GM12878 (cell line): ENCODE data around the gene SOX5. TPM values are rescaled to one million over a fixed set of nuclear protein-coding genes. Genes with fewer than 3 reads are reported as not detected.

Experiments used
- ATAC-seq: fragments of 200-7000 bp; cut with Tn5 transposase; 3 replicates; pipeline ENCODE4 v1.9.1; 2020; ENCODE audit warnings: mild to moderate bottlenecking, moderate library complexity
- BruUV-seq: library from RNA; stranded (reverse); fragments of 400-500 nt; replicated peaks from 2 replicates; lab custom pipeline; 2021; lab: Mats Ljungman, UMichigan
- CTCF ChIA-PET: fragments of 300-600 bp; sonication (Branson Sonifier 250); formaldehyde crosslinking; extraction: SDS; loops from one replicate; lab custom pipeline; 2021; ENCODE audit warnings: inconsistent platforms; lab: Yijun Ruan, JAX
- POLR2A ChIA-PET: fragments of 350-600 bp; formaldehyde crosslinking; extraction: SDS; loops from one replicate; lab custom pipeline; 2021; ENCODE audit warnings: inconsistent platforms; lab: Charles Lee
- RAD21 ChIA-PET: fragments of 300-600 bp; sonication (Branson Sonifier 250); formaldehyde crosslinking; loops from one replicate; lab custom pipeline; 2023; ENCODE audit warnings: antibody characterized with exemption; ENCODE audit not compliant: unreplicated experiment; lab: Charles Lee
- SMC1A ChIA-PET: fragments of 300-600 bp; sonication (Branson Sonifier 250); formaldehyde crosslinking; loops from one replicate; lab custom pipeline; 2023; ENCODE audit not compliant: unreplicated experiment, uncharacterized antibody; lab: Charles Lee
- DNase-seq: peaks from one replicate; pipeline ENCODE4 v3.0.0-alpha.2; 2011; ENCODE audit warnings: low read depth, low spot score
- FAIRE-seq: peaks from 3 replicates; lab custom pipeline; 2011; peaks lifted over from hg19 to GRCh38; lab: Jason Lieb, UNC
- H2AFZ ChIP-seq: 2 replicates; pipeline ENCODE4 v1.6.0; 2011; ENCODE audit warnings: low read depth, low read length, control low read depth; ENCODE audit not compliant: control insufficient read depth
- H3K27ac ChIP-seq: 2 replicates; pipeline ENCODE4 v1.5.1; 2011; ENCODE audit warnings: control low read depth; ENCODE audit not compliant: control insufficient read depth, insufficient read depth
- H3K27me3 ChIP-seq, 2 experiments: replicated peaks in 1 of 2; 2 replicates each; pipeline versions ENCODE4 v1.6.0 to v1.6.1; 2011; ENCODE audit warnings: low read length in 1 of 2; ENCODE audit not compliant: control insufficient read depth in 2 of 2, insufficient read depth in 2 of 2
- H3K36me3 ChIP-seq, 2 experiments: 2 replicates each; pipeline ENCODE4 v1.5.1; 2011; ENCODE audit warnings: low read length in 1 of 2; ENCODE audit not compliant: control insufficient read depth in 2 of 2, insufficient read depth in 2 of 2
- H3K4me1 ChIP-seq: 2 replicates; pipeline ENCODE4 v1.6.1; 2011; ENCODE audit warnings: mild to moderate bottlenecking, low read length, moderate library complexity, mixed read lengths; ENCODE audit not compliant: control insufficient read depth, insufficient read depth
- H3K4me2 ChIP-seq: 2 replicates; pipeline ENCODE4 v1.6.0; 2011; ENCODE audit warnings: control low read depth; ENCODE audit not compliant: control insufficient read depth, insufficient read depth
- H3K4me3 ChIP-seq: fragments of 200-600 bp; sonication (generic); 2 replicates; pipeline ENCODE4 v1.5.1; 2016
- H3K79me2 ChIP-seq: 2 replicates; pipeline ENCODE4 v1.6.0; 2011; ENCODE audit warnings: low read length; ENCODE audit not compliant: control insufficient read depth, insufficient read depth
- H3K9ac ChIP-seq: 2 replicates; pipeline ENCODE4 v1.8.0; 2011; ENCODE audit warnings: low read length, control low read depth, mixed read lengths; ENCODE audit not compliant: control insufficient read depth, insufficient read depth
- H3K9me3 ChIP-seq: replicated peaks from 3 replicates; pipeline ENCODE4 v1.5.1; 2011; ENCODE audit warnings: mild to moderate bottlenecking, low read length; ENCODE audit not compliant: control insufficient read depth, insufficient read depth
- H4K20me1 ChIP-seq: 2 replicates; pipeline ENCODE4 v1.6.0; 2011; ENCODE audit not compliant: control insufficient read depth, insufficient read depth
- HCFC1 ChIP-seq: fragments of 150-350 bp; IDR thresholded peaks from 2 replicates; pipeline ENCODE4 v1.6.1; 2014; ENCODE audit warnings: low read length
- HDAC2 ChIP-seq: fragments of 200-600 bp; sonication (generic); IDR thresholded peaks from 2 replicates; pipeline ENCODE4 v1.6.1; 2017
- HDAC6 ChIP-seq: fragments of 200-600 bp; sonication (generic); IDR thresholded peaks from one replicate; pipeline ENCODE4 v1.8.0; 2017; ENCODE audit warnings: antibody characterized with exemption; ENCODE audit not compliant: unreplicated experiment
- IKZF1 ChIP-seq: fragments of 450-650 bp; conservative IDR thresholded peaks from 2 replicates; pipeline ENCODE4 v1.6.1; 2017; ENCODE audit warnings: antibody characterized with exemption, mild to moderate bottlenecking
- IRF3 ChIP-seq: fragments of 450-650 bp; IDR thresholded peaks from 2 replicates; pipeline ENCODE4 v1.6.1; 2014; ENCODE audit warnings: mild to moderate bottlenecking
- MAX ChIP-seq: IDR thresholded peaks from 2 replicates; pipeline ENCODE4 v1.6.1; 2012; ENCODE audit warnings: low read depth, low read length, improper control_type of control experiment
- MTA2 ChIP-seq: fragments of 450-650 bp; IDR thresholded peaks from 2 replicates; pipeline ENCODE4 v1.6.1; 2016; ENCODE audit warnings: low read depth, mild to moderate bottlenecking, moderate library complexity
- RCOR1 ChIP-seq: conservative IDR thresholded peaks from 2 replicates; pipeline ENCODE4 v1.6.1; 2012; ENCODE audit warnings: low read depth, low read length, improper control_type of control experiment
- REST ChIP-seq: IDR thresholded peaks from 2 replicates; pipeline ENCODE4 v1.6.1; 2012; ENCODE audit warnings: mild to moderate bottlenecking, low read depth, low read length
- SREBF2 ChIP-seq: IDR thresholded peaks from 2 replicates; pipeline ENCODE4 v1.6.1; 2012; ENCODE audit warnings: mild to moderate bottlenecking, low read length
- TCF7 ChIP-seq: IDR thresholded peaks from 2 replicates; pipeline ENCODE4 v1.6.1; 2014; ENCODE audit warnings: antibody characterized with exemption, borderline replicate concordance
- WRNIP1 ChIP-seq: IDR thresholded peaks from 2 replicates; pipeline ENCODE4 v1.6.1; 2011; ENCODE audit warnings: low read depth, low read length, improper control_type of control experiment, borderline replicate concordance
- ZBTB40 ChIP-seq: fragments of 450-650 bp; IDR thresholded peaks from 2 replicates; pipeline ENCODE4 v1.6.1; 2016; ENCODE audit warnings: mild to moderate bottlenecking, moderate library complexity, borderline replicate concordance
- WGBS: methylation state at CpG from one replicate; pipeline ENCODE4 v1.1.6; 2016; ENCODE audit warnings: low lambda C conversion rate; ENCODE audit not compliant: insufficient replicate concordance, insufficient coverage; ENCODE audit errors: missing lambda C conversion rate; 5-methylcytosine and 5-hydroxymethylcytosine counted together
- in situ Hi-C: fragments of 300-500 bp; cut with MboI; formaldehyde crosslinking; loops from 9 replicates; pipeline ENCODE4 v1.14.3; 2018; ENCODE audit warnings: mixed read lengths
- intact Hi-C: fragments of 100-400 bp; cut with micrococcal nuclease; formaldehyde crosslinking; loops from one replicate; pipeline ENCODE4 v1.14.2; 2022; ENCODE audit not compliant: unreplicated experiment
- polyA plus RNA-seq, 11 experiments: library from polyadenylated mRNA; depleted of rRNA in 4 of 11; unstranded in 6 of 11; stranded (reverse) in 5 of 11; fragments of >200 nt; fragmentation: Nextera tagmentation in 4 of 11; fragmentation: Illumina TruSeq in 1 of 11; extraction: Ambion mirVana in 4 of 11; extraction: Trizol in 1 of 11; gene quantifications; 1 replicate in 1 of 11; 2 replicates in 10 of 11; pipeline versions ENCODE4 v1.2.1 to v1.2.3, GENCODE V29; 2011 to 2016; ENCODE audit warnings: inconsistent platforms in 2 of 11, missing spikeins in 2 of 11, low read depth in 1 of 11
- total RNA-seq, 4 experiments: library from RNA; depleted of rRNA in 3 of 4; stranded (reverse); fragments of >200 nt in 3 of 4; fragmentation: Illumina TruSeq in 1 of 4; extraction: Trizol in 1 of 4; gene quantifications; 2 replicates each; pipeline versions ENCODE4 v1.2.1 to v1.2.3, GENCODE V29; 2013 to 2021

SOX5 gene
- total and polyA plus RNA-seq, 10 of the 15 experiments (the other 5 are each of a cell fraction or from before 2014, with no cell fraction given) = 0.08 to 1.0 (median 0.24) TPM

- no peak for TF ChIP-seq ZBTB40
Observed at GRCh38 chr12:23657598-23657997, 291.9 kb downstream of the SOX5 start (continued).

GRCh38 chr12:23655884-23656283 is 293.6 kb downstream of the SOX5 start:
- intact Hi-C loops (no loop called here), in situ Hi-C loops (no loop called here)
- H3K4me1 ChIP-seq = no peaks in the 10 kb centered on the region
- ChIA-PET RAD21 (no interaction called here), SMC1A (no interaction called here), CTCF (interaction anchor here (1.6 kb wide), 1 partner anchor 10 kb away, joined by 3 read pairs; no protein-coding TSS in a partner anchor), POLR2A (no interaction called here)
- no TSS peak for BruUV-seq
- ATAC-seq = no peak
- H3K9ac ChIP-seq = no peak overlapping the region
- H3K27me3 ChIP-seq = no peaks in the 10 kb centered on the region
- 8% methylated on average over 1 of the region's 1 CpG for WGBS
- H4K20me1 ChIP-seq = no peaks in the 10 kb centered on the region
- no peak overlapping the region for H3K27ac ChIP-seq
- no peak overlapping the region for H2AFZ ChIP-seq
- H3K4me2 ChIP-seq = no peak overlapping the region
- no peak overlapping the region for H3K4me3 ChIP-seq
- H3K79me2 ChIP-seq = no peaks in the 10 kb centered on the region
- no peak for FAIRE-seq
- no peaks in the 10 kb centered on the region for H3K9me3 ChIP-seq
- TF ChIP-seq IRF3 = no peak
- no peak for TF ChIP-seq SREBF2
- no peak for TF ChIP-seq HCFC1
- no peak for TF ChIP-seq REST
- TF ChIP-seq WRNIP1 = no peak
- no peak for TF ChIP-seq TCF7
- no peak for TF ChIP-seq HDAC6
- TF ChIP-seq HDAC2 = no peak
- TF ChIP-seq RCOR1 = no peak
- TF ChIP-seq MAX = no peak
- no peak for TF ChIP-seq MTA2
- TF ChIP-seq IKZF1 = no peak
- H3K36me3 ChIP-seq = no peaks in the 10 kb centered on the region
- DNase-seq = no peak
